ENCODE results near the gene RPRD1A.
A peak's percentile ranks its signal among the peaks of the same experiment; 100 is the strongest.
"Not testable (repeated sequence)": the region's sequence is repeated elsewhere in the genome, so short reads cannot be mapped to it uniquely, and the experiment has no call there.

RPRD1A gene

DNA sequence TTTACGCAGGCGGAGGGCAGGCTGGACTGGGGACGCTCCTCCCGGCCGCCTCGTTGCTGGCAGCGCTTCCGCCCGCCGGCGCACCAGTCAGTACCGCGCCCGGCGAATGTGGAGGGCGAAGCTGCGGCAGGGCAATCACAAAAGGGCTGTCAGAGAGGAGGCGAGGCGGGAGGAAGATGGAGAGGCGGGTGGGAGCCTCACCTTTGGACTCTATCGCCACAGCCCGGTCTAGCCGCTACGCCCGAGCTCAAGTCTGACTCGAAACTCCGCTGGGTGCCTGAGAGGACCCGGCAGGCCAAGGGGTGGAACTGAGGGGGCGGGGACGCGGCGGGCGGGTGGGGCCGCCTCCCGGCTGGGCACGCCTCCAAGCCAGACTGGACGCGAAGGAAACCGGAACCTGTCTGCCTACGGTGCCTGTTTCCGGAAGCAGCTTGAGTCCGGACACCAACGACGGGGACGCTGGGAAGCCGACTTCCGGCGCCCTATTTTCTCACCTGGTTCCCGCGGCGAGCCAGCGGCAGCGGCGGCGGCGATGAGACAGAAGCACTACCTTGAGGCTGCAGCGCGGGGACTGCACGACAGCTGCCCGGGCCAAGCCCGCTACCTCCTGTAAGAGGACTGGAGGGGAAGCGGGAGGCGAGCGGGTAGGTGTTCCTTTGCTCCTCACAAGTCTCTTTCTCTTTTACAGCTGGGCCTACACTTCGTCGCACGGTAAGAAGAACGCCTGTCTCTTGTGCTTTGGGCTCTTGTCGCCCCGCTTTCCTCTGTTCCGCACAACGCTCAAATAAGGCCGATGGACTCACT, 95.0 kb downstream of the RPRD1A start, which contains the start of gene RMP24:
RMP24 (plus strand) TSS at position 483 of the 804 bp plus-strand sequence.
- DNase-seq (ENCODE audit: low read depth in 2 of 3, low spot score in 1 of 3), result peak; percentile 91 to 92 (median 91)

DNA sequence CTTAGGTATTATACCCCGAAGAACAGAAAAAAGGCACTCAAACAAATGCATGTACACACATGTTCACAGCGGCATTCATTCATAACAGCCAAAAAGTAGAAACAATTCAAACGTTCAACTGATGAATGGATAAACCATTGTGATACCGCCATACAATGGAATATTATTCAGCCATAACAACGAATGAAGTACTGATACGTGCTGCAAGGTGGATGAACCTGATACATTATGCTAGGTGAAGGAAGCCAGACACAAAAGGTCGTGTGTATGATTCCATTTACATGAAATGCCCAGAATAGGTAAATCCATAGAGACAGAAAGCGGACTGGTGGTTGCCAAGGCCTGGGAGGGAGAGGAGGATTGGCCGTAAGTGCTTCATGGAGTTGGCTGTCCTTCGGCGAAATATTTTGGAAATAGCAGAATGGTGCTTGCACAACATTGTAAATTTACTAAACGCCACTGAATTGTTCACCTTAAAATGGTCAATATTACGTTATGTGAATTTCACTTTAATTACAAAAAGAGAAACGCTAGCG, 95.6 kb downstream of the RPRD1A start:
- DNase-seq (ENCODE audit: low read depth in 2 of 3, low spot score in 1 of 3), result no peak

DNA sequence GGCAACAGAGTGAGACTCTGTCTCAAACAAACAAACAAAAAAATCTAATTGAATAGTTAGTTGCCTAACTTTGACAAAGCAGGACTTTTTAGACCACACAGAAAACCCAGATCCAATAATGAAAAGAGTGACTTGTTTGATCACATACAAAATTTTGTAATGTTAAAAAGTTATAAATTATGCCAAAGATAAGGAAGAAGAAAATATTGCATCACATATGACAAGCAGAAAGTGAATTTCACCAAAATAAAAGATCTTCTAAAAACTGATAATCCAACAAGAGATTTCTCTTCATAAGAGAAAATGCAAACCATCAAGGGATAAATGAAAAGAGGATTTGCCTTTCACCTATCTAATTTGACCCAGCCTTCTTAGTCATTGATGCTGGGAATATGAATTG, 97.7 kb downstream of the RPRD1A start:
- no peak for DNase-seq (ENCODE audit: low read depth in 2 of 3, low spot score in 1 of 3)

GRCh38 chr18:35968278-35968880, 99.0 kb downstream of the RPRD1A start:
- no peak for DNase-seq (ENCODE audit: low read depth in 2 of 3, low spot score in 1 of 3)

GRCh38 chr18:35967866-35968265, 99.5 kb downstream of the RPRD1A start:
- DNase-seq (ENCODE audit: low read depth in 2 of 3, low spot score in 1 of 3), result not testable (repeated sequence)

GRCh38 chr18:35964319-35964718, 103.0 kb downstream of the RPRD1A start:
- no peak for DNase-seq (ENCODE audit: low read depth in 2 of 3, low spot score in 1 of 3)

GRCh38 chr18:35962320-35962719, 105.0 kb downstream of the RPRD1A start:
- DNase-seq (ENCODE audit: low read depth in 2 of 3, low spot score in 1 of 3), result no peak

GRCh38 chr18:35956226-35956625, 111.1 kb downstream of the RPRD1A start:
- DNase-seq (ENCODE audit: low read depth in 2 of 3, low spot score in 1 of 3), result no peak

DNA sequence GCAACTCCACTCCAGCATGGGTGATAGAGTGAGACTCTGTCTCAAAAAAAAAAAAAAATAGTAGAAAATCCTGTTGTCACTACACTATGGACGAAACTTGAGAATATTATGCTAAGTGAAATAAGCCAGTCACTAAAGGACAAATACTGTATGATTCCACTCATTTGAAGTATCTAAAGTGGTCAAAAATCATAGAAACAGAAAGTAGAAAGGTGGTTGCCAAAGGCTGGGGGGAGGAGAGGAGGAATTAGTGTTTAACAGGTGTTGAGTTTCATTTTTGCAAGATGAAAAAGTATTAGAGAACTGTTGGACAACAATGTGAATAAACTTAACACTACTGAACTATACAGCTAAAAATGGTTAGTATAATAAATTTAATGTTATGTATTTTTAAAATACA, 113.7 kb downstream of the RPRD1A start:
- DNase-seq (ENCODE audit: low read depth in 2 of 3, low spot score in 1 of 3), result no peak

DNA sequence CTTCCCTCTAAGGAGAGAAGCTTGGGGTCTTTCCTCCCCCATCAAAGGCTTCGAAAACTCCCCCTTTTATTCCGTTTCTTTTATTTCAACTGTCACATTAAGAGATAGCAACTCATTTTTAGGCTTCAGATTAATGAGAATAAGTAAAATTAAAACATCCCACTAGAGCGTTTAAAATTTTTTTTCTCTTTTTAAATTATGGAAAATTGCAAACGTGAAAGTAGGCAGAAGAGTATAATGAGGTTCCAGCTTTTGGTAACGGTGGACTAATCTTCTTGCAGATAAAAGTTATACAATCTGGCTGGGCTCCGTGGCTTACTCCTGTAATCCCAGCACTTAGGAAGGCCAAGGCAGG, 116.8 kb downstream of the RPRD1A start:
- DNase-seq (ENCODE audit: low read depth in 2 of 3, low spot score in 1 of 3), result no peak

GRCh38 chr18:35949903-35950627, 117.3 kb downstream of the RPRD1A start:
- DNase-seq (ENCODE audit: low read depth in 2 of 3, low spot score in 1 of 3), result peak; percentile 8 to 52 (median 16)

DNA sequence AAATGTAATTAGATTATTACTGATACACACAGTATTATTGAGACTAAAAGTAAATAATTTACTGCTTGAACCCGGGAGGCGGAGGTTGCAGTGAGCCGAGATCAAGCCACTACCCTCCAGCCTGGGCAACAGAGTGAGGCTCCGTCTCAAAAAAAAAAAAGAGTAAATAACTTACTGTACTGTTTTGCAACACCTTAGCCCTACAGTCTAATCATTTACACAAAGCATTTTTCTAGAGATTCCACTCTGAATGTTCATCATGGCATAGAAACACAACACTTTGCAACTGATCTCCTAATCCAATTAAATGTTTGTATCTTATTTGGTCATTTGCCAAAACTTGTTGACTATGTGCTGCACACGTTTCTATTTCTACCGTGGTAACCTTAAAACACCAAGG, 118.3 kb downstream of the RPRD1A start:
- DNase-seq (ENCODE audit: low read depth in 2 of 3, low spot score in 1 of 3), result no peak

- DNase-seq (ENCODE audit: low read depth in 2 of 3, low spot score in 1 of 3), result no peak
Measured at GRCh38 chr18:35948080-35948479, 119.3 kb downstream of the RPRD1A start.

GRCh38 chr18:35942661-35943060, 124.7 kb downstream of the RPRD1A start:
- DNase-seq (ENCODE audit: low read depth in 2 of 3, low spot score in 1 of 3), result no peak

GRCh38 chr18:35942133-35942532, 125.2 kb downstream of the RPRD1A start:
- no peak for DNase-seq (ENCODE audit: low read depth in 2 of 3, low spot score in 1 of 3)

DNA sequence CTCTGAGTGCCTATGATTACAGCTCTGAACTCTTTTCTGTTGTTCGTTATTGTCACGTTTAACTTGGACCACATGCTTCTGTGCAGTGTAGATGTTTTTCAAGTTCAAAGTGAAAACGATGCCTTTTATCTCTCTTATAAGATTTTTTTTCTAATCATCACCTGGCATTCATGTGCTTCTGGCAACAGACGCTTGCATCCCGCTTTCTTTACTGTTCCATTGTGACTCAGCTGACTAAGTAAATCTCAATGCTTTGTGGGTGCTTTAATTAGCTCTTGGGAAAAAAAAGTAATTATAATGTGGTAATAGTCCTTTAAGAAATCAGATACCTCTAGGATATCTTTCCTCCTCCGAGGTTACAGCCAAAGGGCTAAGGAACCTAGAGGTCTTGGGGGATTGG, 126.1 kb downstream of the RPRD1A start:
- no peak for DNase-seq (ENCODE audit: low read depth in 2 of 3, low spot score in 1 of 3)

Data from stimulated activated CD4-positive, alpha-beta T cell treated with anti-CD3 and anti-CD28 coated beads, Interleukin-12 subunit alpha, Interleukin-12 subunit beta, amount 100 ng/mL, for 48 hours (primary cell).